Activated naive CD8-positive, alpha-beta T cell treated with anti-CD3 and anti-CD28 coated beads, Interleukin-2, amount 50 U/mL, for 24 hours (primary cell): ENCODE measurements around the gene OLFML1.
"Not testable (repeated sequence)": the region's sequence is repeated elsewhere in the genome, so short reads cannot be mapped to it uniquely, and the experiment has no call there.

ENCODE experiments used
- ATAC-seq: fragments of 150-1000 bp; cut with Tn5 transposase; one replicate; pipeline ENCODE4 v1.10.0; 2021
- DNase-seq: peaks from one replicate; pipeline ENCODE4 v3.0.0; 2021
- H3K27ac Mint-ChIP-seq: one replicate; pipeline ENCODE4 v1.8.0; 2021; ENCODE audit warnings: mild to moderate bottlenecking, mixed read lengths
- H3K27me3 Mint-ChIP-seq: one replicate; pipeline ENCODE4 v1.8.0; 2021; ENCODE audit warnings: mixed read lengths
- H3K36me3 Mint-ChIP-seq: one replicate; pipeline ENCODE4 v1.8.0; 2021; ENCODE audit warnings: low read depth, mixed read lengths
- H3K4me1 Mint-ChIP-seq: one replicate; pipeline ENCODE4 v1.8.0; 2021; ENCODE audit warnings: mixed read lengths
- H3K4me3 Mint-ChIP-seq: one replicate; pipeline ENCODE4 v1.8.0; 2021; ENCODE audit warnings: mild to moderate bottlenecking, moderate library complexity, mixed read lengths
- H3K9me3 Mint-ChIP-seq: one replicate; pipeline ENCODE4 v1.8.0; 2021; ENCODE audit warnings: mixed read lengths

Gene OLFML1

DNA sequence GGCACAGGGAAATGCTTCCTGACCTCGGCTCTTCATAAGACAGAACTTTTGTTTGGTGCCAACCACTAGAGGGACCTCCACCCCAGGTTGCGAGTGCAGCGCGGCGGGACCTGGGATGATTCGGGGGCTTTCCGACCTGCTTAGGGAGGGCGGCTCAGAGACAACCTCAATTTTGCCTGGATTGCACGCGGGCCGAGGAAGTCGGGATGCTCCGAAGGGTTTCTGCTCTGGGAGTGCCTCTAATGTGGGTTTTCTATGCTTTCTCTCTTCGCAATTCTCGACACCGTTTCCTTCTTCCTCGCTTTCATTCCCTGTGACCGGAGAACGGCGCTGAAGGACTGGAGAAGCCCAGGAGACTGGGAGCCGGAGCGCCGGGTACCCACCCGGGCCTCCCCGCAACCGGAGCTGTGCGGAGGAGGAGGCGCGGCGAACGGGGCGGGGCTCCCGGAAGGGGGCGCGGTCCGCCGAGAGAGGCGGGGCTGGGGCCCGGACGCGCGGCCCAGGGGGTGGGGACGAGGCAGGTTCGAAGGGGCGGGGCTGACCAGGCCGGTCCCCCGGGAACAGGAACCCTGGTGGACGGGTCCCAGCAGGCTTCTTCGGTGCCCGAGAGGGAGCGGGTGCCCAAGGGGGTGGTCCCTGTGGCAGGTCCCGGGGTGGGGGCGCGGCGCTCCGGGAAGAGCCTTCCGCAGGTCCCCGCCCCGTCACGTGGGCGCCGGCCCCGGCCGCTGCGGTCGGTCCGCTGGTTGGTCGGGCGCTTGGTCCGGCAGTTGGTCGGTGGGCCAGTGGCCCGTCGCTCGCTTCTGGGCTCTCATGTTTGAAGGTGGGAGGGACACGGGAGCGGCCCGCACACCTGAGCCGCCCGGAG is 28.2 kb downstream of the OLFML1 start, which contains the start of gene PPFIBP2:
TSS of gene PPFIBP2 (plus strand) at position 766 of the 865 bp plus-strand sequence. CDS start 35,477 bp downstream, outside the sequence.
- H3K4me1 Mint-ChIP-seq, result peaks cover 48% of the 10 kb centered on the region
- peaks cover under 1% of the 10 kb centered on the region for H3K36me3 Mint-ChIP-seq
- DNase-seq (peak; percentile 87), ATAC-seq (peak; percentile 82)
- peaks cover 3% of the 10 kb centered on the region for H3K27me3 Mint-ChIP-seq
- peak within 1 kb of the TSS; percentile 89 for H3K4me3 Mint-ChIP-seq
- H3K9me3 Mint-ChIP-seq, result no peaks in the 10 kb centered on the region
- H3K27ac Mint-ChIP-seq, result peak within 1 kb of the TSS; percentile 91

DNA sequence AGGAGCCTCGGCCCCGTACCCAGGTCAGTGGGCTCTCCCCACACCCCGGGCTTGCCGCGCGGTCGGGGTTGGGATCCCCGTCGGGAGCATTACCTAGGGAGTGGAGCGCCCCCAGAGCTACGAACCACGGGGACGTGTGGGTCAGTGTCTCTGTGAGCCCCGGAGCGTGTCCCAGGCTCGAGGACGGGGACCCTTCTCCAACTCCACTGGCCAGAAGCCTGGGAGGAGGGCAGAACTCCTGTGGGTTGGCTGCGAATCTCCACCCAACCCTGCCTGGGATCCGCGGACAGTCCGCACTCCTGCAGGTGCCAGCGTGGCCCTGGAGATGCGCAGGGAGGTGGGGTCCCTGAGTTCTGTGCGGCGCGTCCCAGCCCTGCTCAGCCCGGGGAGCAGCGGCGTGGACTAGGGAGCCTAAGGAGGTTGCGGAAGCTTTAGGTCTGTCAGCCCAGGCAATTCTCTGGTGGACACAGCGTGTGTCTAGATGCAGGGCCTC is 28.8 kb downstream of the OLFML1 start:
- Mint-ChIP-seq H3K27ac (peak overlapping the region; percentile 70), H3K36me3 (peaks cover 3% of the 10 kb centered on the region), H3K4me3 (peak overlapping the region; percentile 89), H3K9me3 (no peaks in the 10 kb centered on the region), H3K4me1 (peaks cover 55% of the 10 kb centered on the region), H3K27me3 (peaks cover 3% of the 10 kb centered on the region)
- peak; percentile 18 for DNase-seq
- peak; percentile 29 for ATAC-seq

GRCh38 chr11:7515447-7515886 is 30.2 kb downstream of the OLFML1 start:
- Mint-ChIP-seq H3K27ac (no peak overlapping the region), H3K9me3 (no peaks in the 10 kb centered on the region), H3K27me3 (peaks cover 3% of the 10 kb centered on the region), H3K4me1 (peaks cover 56% of the 10 kb centered on the region), H3K4me3 (peak overlapping the region; percentile 89), H3K36me3 (peaks cover 3% of the 10 kb centered on the region)
- no peak for ATAC-seq
- DNase-seq, result no peak

GRCh38 chr11:7516475-7516874 is 31.2 kb downstream of the OLFML1 start:
- DNase-seq (peak; percentile 10), ATAC-seq (no peak)
- Mint-ChIP-seq H3K4me3 (no peak overlapping the region), H3K27ac (peak overlapping the region; percentile 43), H3K27me3 (peaks cover 3% of the 10 kb centered on the region), H3K36me3 (peaks cover 3% of the 10 kb centered on the region), H3K4me1 (peaks cover 52% of the 10 kb centered on the region), H3K9me3 (no peaks in the 10 kb centered on the region)

DNA sequence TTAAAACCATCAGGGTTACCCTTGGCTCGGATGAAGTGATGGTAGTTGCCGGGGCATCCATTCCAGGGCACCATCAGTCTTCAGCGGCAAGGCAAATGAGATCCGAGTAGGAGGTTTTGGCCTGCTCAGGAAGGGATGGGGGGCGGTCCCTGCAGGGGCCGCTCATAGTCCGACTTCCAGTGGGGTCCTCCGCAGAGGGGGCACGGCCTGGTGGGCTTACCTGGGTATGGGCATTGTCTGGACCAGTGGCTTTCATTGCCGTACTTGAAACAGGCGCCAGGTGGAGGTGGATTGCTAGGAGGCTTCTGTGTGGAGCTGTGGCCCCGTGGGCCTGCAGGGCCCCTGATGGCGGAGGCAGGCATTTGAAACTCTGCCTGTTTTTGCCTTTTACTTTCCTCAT is 32.4 kb downstream of the OLFML1 start:
- H3K9me3 Mint-ChIP-seq, H3K36me3 Mint-ChIP-seq, H3K27ac Mint-ChIP-seq, H3K4me3 Mint-ChIP-seq, H3K27me3 Mint-ChIP-seq, DNase-seq, ATAC-seq: not testable (repeated sequence)
- peaks cover 40% of the 10 kb centered on the region for H3K4me1 Mint-ChIP-seq

DNA sequence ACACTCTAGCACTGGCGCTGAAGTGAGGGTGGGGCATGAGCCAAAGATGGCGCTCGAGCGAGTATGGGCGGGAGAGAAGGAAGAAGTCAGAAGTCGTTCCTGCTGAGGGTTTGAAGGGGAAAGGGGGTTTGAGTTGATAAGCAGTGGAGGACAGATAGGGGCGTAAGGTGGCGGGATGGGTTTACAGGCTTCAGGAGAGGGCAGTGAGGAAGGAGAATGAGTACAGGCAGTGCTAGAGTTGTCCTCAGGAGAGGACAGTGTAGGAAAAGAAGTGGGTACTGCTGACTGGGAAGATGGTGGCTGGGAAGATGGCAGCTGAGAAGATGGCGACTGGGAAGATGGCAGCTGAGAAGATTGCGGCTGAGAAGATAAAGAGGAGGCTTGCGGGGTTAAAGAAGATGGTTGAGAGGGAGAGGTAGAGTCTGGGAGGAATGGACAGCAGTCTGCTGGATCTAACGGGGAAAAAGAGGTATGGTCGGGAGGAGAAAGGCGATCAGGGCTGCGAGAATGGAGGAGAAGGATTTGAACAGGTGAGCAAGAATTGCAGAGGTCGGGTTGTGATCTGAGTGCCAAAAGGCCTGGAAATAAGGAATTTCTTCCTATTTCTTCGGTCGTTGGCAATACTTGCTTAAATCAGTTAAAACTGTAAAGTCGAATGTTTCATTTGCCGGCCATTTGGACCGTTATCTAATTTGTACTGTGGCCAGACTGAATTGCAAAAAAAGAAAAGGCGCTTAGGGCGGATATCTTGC is 33.7 kb downstream of the OLFML1 start:
- Mint-ChIP-seq H3K36me3 (peaks cover 3% of the 10 kb centered on the region), H3K27me3 (peaks cover 3% of the 10 kb centered on the region), H3K27ac (no peak overlapping the region), H3K4me3 (no peak overlapping the region), H3K9me3 (no peaks in the 10 kb centered on the region), H3K4me1 (peaks cover 45% of the 10 kb centered on the region)
- no peak for ATAC-seq
- no peak for DNase-seq

DNA sequence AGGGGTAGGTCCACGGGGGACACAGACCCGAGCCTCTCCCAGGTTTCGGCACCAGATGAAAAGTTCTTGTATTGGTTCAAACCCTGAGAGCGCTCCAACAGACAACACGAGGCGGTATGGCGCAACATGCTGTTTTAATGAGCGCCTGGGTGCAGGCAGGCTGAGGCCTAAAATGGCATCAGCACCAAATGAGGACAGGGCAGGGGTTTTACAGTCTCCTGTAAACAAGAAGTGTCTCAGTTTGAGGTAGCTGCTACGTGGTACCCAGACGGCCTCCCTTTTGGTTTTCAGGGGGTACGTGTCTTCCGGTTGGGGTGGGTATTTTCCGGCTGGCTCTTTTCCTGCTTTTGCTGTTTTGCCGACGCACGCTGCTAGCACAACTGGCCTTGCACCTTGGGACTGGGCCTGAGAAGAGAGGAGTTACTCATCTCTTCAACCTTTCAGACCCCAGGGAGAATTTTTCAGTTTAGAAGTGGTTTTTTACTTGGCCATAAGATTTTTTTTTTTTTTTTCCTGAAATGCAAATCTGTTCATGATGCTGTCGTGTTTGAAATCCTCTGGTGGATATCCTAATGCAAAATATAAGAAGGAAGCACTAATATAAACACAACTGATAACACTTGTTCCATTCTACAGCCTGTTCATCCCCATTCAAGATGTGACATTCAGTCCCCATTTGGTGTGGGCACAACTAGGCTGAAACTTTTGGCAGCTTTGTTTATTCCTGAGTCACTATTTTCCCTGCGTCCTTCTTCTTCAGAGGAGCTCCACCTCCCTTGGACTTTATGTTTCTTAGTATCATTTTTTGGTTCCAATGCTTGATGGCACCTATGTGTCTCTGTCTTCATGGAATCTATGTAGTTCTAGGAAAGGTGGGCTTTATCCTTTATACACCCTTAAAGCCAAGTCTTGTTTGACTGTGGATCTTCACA is 35.0 kb downstream of the OLFML1 start:
- no peaks in the 10 kb centered on the region for H3K9me3 Mint-ChIP-seq
- H3K27ac Mint-ChIP-seq, result peak overlapping the region; percentile 55
- H3K36me3 Mint-ChIP-seq, result peaks cover 3% of the 10 kb centered on the region
- ATAC-seq (peak; percentile 46), DNase-seq (no peak)
- H3K27me3 Mint-ChIP-seq, result no peaks in the 10 kb centered on the region
- peak overlapping the region; percentile 24 for H3K4me3 Mint-ChIP-seq
- peaks cover 49% of the 10 kb centered on the region for H3K4me1 Mint-ChIP-seq

DNA sequence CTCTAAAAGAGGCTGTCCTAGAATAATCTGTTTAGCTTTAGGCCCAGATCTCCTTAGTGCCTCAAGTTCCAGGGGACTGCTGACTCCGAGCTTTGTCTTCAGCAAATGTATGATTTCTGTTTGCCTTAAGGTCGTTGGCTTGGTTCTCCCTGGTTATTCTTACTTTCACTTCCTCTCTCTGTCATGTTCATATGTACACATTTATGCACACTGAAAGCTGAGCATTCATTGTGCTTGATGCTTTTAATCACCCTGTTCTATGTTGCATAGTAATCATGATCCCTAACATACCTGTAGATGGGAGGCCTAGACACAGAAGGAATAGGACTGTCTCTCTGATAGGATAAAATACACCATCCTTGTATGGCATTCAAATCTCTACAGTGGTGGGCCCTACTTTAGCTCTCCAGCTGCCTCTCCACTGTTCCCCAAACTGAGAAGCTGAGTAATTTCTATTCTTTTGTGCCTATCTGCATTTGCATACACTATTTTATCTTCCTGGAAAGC is 35.7 kb downstream of the OLFML1 start:
- H3K4me1 Mint-ChIP-seq, result peaks cover 48% of the 10 kb centered on the region
- H3K36me3 Mint-ChIP-seq, result peaks cover 3% of the 10 kb centered on the region
- DNase-seq, result no peak
- no peak overlapping the region for H3K4me3 Mint-ChIP-seq
- H3K27me3 Mint-ChIP-seq, result no peaks in the 10 kb centered on the region
- ATAC-seq, result peak; percentile 29
- no peaks in the 10 kb centered on the region for H3K9me3 Mint-ChIP-seq
- H3K27ac Mint-ChIP-seq, result no peak overlapping the region

DNA sequence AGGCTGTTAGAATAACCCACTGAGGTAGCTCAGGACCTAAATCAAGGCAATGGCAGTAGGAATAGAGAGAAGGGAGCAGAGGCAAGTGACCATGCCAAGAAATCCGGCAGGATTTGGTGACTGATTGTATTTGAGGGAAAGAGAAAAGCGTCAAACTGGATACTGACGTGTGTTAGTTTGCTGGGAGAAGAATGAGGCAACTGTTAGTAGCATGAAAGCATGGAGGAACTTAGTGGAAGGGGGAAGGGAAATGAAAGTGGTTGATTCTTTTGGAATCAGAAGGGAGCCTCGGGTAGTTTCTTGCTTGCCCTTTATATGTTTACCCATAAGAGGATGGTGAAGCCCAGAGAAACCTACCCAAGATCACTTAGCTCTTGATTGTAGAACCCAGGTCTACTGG is 36.8 kb downstream of the OLFML1 start:
- peaks cover 47% of the 10 kb centered on the region for H3K4me1 Mint-ChIP-seq
- no peak overlapping the region for H3K4me3 Mint-ChIP-seq
- no peaks in the 10 kb centered on the region for H3K9me3 Mint-ChIP-seq
- DNase-seq (no peak), ATAC-seq (no peak)
- H3K27me3 Mint-ChIP-seq, result no peaks in the 10 kb centered on the region
- no peak overlapping the region for H3K27ac Mint-ChIP-seq
- H3K36me3 Mint-ChIP-seq, result peaks cover 3% of the 10 kb centered on the region

- Mint-ChIP-seq H3K36me3 (peaks cover 3% of the 10 kb centered on the region), H3K4me1 (peaks cover 52% of the 10 kb centered on the region), H3K27me3 (no peaks in the 10 kb centered on the region), H3K9me3 (no peaks in the 10 kb centered on the region), H3K4me3 (no peak overlapping the region), H3K27ac (no peak overlapping the region)
- no peak for DNase-seq
- no peak for ATAC-seq
These were observed 37.2 kb downstream of the OLFML1 start for GRCh38 chr11:7522546-7522945.

- ATAC-seq (no peak), DNase-seq (no peak)
- H3K27ac Mint-ChIP-seq, result no peak overlapping the region
- H3K27me3 Mint-ChIP-seq, result no peaks in the 10 kb centered on the region
- H3K4me3 Mint-ChIP-seq, result no peak overlapping the region
- peaks cover 57% of the 10 kb centered on the region for H3K4me1 Mint-ChIP-seq
- H3K36me3 Mint-ChIP-seq, result peaks cover under 1% of the 10 kb centered on the region
- no peaks in the 10 kb centered on the region for H3K9me3 Mint-ChIP-seq
These were observed 38.3 kb downstream of the OLFML1 start for GRCh38 chr11:7523416-7524210.

DNA sequence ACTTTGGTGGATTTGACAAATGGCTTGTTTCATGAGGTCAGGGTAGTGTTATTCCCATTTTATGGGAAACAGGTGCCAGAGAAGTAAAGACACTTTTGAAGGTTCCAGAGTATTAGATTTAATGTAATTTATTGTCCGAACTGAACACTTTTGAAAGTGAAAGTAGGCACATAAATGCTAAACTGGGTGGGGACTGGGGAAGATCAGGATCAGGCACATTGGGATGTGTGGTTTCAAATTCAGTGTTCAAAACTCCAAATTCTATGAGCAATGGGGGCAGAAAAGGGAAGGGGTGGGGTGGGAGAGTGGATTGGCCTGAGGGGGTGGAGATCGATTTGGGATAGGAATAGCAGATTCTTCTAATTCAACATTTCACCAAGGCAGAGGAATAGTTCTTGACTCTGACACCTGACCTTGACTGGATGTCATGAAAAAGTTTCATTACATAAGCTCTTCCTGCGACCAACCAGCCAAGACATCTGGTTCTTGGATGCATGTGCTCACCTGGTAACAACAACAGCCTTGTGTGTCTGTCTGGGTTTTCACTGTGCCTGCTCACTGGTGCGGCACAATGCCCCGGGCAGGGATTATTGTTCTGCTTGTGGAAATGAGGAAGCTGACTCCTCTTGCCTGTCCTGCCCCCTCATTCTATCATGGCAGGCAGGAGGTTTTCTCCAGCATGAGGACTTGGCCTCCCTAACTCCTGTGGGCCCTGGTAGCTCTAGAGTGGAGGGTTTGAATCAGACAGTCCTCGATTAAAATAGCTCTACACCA is 39.3 kb downstream of the OLFML1 start:
- Mint-ChIP-seq H3K9me3 (no peaks in the 10 kb centered on the region), H3K4me1 (peaks cover 61% of the 10 kb centered on the region), H3K4me3 (no peak overlapping the region), H3K27me3 (no peaks in the 10 kb centered on the region), H3K36me3 (no peaks in the 10 kb centered on the region), H3K27ac (no peak overlapping the region)
- DNase-seq (no peak), ATAC-seq (no peak)

- no peak overlapping the region for H3K4me3 Mint-ChIP-seq
- H3K27me3 Mint-ChIP-seq, result no peaks in the 10 kb centered on the region
- H3K27ac Mint-ChIP-seq, result no peak overlapping the region
- H3K9me3 Mint-ChIP-seq, result no peaks in the 10 kb centered on the region
- no peak for DNase-seq
- no peaks in the 10 kb centered on the region for H3K36me3 Mint-ChIP-seq
- no peak for ATAC-seq
- peaks cover 61% of the 10 kb centered on the region for H3K4me1 Mint-ChIP-seq
These were observed 40.1 kb downstream of the OLFML1 start for GRCh38 chr11:7525424-7525823.
